Measurements from ENCODE around the gene MYEF2.

GRCh38 chr15:48131324-48131723 is 46.8 kb downstream of the MYEF2 start:
- TF ChIP-seq CTCF (IDR thresholded peaks at IDR 0.05) (no peak), POLR2A (IDR thresholded peaks at IDR 0.05) (no peak)
